ENCODE results near the gene GARIN1A.
"Not testable (repeated sequence)": the region's sequence is repeated elsewhere in the genome, so short reads cannot be mapped to it uniquely, and the experiment has no call there.

GARIN1A gene

GRCh38 chr7:128671992-128672391 is at the start of gene GARIN1A:
Gene GARIN1A, plus strand, starts transcription at chr7:128672292. Its CDS starts 106 bp downstream, at chr7:128672398.
- in situ Hi-C loops (cut with HindIII; ENCODE audit: low sequenced_read_pairs) = no loop called here

DNA sequence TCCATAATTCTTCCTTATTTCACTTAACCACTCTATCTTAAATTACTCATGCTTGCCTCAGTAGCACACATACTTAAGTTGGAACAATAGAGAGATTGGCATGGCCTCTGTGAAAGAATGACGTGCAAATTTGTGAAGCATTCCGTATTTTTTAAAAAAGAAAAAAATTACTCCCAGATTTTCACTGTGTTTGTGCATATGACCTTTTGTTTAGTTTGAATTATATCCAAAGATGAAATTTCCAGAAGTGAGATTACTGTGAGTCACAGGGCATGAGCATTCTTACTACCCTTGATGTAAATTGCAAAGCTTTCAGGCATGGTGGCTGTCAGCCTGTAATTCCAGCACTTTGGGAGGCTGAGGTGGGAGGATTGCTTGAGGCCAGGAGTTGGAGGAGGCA is 45.0 kb upstream of the GARIN1A start:
- in situ Hi-C loops (cut with HindIII; ENCODE audit: low sequenced_read_pairs) = not testable (repeated sequence)

DNA sequence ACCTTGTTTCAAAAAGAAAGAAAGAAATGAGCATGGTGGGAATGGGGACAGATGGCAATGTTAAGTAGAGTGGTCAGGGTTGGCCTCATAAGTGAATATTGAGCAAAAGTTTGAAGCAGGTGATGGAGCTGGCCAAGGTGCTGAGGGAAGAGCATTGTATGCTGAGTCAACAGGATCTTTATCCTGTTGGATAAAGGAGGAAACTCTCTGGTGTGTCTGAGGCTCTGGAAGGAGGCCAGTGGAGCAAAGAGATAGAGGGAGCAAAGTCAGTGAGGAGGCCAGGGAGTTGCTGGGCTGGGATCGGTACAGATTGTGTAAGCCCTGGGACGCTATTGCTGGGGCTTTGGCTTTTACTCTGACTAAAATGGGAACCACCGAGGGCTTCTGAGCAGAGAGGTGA is 38.2 kb upstream of the GARIN1A start:
- in situ Hi-C loops (cut with HindIII; ENCODE audit: low sequenced_read_pairs) = not testable (repeated sequence)

DNA sequence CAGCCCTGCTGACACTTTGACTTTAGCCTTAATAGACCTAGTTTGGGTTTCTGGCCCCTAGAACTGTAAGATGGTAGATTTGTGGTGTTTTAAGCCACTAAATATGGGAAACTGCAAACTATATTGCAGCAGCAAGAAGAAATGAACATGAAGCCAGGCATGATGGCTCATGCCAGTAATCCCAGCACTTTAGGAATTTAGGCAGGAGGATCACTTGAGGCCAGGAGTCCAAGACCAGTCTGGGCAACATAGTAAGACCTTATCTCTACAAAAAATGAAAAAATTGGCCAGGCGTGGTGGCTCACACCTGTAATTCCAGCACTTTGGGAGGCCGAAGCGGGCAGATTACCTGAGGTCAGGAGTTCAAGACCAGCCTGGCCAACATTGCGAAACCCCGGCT is 26.9 kb upstream of the GARIN1A start:
- in situ Hi-C loops (cut with HindIII; ENCODE audit: low sequenced_read_pairs) = not testable (repeated sequence)

GRCh38 chr7:128645844-128646243 is 26.2 kb upstream of the GARIN1A start:
- in situ Hi-C loops (cut with HindIII; ENCODE audit: low sequenced_read_pairs) = not testable (repeated sequence)

DNA sequence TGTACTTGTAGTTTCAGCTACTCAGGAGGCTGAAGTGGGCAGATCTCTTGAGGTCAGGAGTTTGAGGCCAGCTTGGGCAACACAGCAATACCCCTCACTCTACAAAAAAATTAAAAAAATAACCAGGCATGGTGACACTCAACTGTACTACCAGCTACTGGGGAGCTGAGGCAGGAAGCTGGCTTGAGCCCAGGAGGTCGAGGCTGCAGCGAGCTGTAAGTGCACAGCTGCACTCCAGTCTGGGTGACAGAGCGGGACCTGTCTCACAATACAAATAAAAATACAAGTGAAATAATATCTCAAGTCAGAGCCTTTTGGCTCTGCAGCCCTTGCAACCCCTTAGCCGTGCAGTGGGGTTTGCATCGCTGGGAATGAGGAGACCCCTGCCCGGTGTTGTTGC is 25.2 kb upstream of the GARIN1A start:
- in situ Hi-C loops (cut with HindIII; ENCODE audit: low sequenced_read_pairs) = not testable (repeated sequence)

DNA sequence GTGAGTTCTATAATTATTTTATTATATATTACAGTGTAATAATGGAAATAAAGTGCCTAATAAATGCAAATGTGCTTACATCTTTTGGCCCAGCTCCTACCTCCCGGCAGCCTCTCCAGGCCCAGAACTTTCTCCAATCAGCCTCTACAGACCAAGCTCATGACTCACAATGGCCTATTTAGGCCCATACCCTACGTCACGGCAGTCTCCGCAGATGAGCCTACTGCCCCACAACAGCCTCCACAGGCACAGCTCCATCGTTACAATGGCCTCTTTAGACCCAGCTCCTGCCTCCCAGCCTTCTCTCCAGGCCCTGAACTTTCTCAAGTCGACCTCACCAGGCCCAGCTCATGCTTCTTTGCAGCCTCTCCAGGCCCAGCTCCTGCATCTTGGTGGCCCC is 21.0 kb upstream of the GARIN1A start:
- in situ Hi-C loops (cut with HindIII; ENCODE audit: low sequenced_read_pairs) = not testable (repeated sequence)

GRCh38 chr7:128652606-128653005 is 19.5 kb upstream of the GARIN1A start:
- in situ Hi-C loops (cut with HindIII; ENCODE audit: low sequenced_read_pairs) = not testable (repeated sequence)

GRCh38 chr7:128653197-128653596 is 18.9 kb upstream of the GARIN1A start:
- in situ Hi-C loops (cut with HindIII; ENCODE audit: low sequenced_read_pairs) = not testable (repeated sequence)

- in situ Hi-C loops (cut with HindIII; ENCODE audit: low sequenced_read_pairs) = not testable (repeated sequence)
These were observed 18.0 kb upstream of the GARIN1A start for GRCh38 chr7:128654080-128654479.

DNA sequence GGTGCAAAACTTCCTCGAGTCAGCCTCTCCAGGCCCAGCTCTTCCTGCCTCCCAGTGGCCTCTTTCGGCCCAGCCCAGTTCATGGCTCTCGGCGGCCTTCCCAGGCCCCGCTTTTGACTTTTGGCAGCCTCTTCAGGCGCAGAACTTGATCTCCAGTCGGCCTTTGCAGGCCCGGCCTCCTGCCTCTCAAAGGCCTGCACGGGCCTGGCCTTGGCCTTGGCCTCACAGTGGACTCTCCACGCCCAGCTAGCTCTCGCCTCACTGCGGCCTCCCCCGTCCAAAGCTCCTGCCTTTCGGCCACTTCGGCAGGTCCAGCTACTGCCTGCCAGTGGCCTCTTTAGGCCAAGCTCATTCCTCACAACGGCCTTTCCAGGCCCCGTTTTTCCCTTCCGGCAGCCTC is 17.6 kb upstream of the GARIN1A start:
- in situ Hi-C loops (cut with HindIII; ENCODE audit: low sequenced_read_pairs) = not testable (repeated sequence)

- in situ Hi-C loops (cut with HindIII; ENCODE audit: low sequenced_read_pairs) = not testable (repeated sequence)
These were observed 13.7 kb upstream of the GARIN1A start for GRCh38 chr7:128658428-128658827.

GRCh38 chr7:128660596-128660995 is 11.5 kb upstream of the GARIN1A start:
- in situ Hi-C loops (cut with HindIII; ENCODE audit: low sequenced_read_pairs) = no loop called here

DNA sequence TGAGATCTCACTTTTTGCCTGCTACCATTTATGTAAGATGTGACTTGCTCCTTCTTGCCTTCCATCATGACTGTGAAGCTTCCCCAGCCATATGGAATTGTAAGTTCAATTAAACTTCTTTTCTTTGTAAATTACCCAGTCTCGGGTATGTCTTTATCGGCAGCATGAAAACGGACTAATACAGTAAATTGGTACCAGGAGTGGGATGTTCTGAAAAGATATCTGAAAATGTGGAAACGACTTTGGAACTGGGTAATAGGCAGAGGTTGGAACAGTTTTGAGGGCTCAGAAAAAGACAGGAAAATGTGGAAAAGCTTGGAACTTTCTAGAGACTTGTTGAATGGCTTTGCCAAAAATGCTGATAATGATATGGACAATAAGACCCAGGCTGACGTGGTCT is 10.6 kb upstream of the GARIN1A start:
- in situ Hi-C loops (cut with HindIII; ENCODE audit: low sequenced_read_pairs) = no loop called here

DNA sequence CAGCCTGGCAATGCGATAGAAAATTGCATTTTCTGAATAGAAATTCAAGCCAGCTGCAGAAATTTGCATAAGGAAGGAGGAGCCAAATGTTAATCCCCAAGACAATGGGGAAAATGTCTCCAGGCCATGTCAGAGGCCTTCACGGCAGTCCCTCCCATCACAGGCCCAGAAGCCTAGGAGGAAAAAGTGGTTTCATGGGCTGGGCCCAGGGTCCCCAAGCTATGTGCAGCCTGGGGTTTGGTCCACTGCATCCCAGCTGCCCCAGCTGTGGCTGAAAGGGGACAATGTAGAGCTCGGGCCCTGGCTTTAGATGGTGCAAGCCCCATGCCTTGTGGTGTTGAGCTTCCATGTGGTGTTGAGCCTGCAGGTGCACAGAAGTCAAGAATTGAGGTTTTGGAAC is 10.0 kb upstream of the GARIN1A start:
- in situ Hi-C loops (cut with HindIII; ENCODE audit: low sequenced_read_pairs) = no loop called here

DNA sequence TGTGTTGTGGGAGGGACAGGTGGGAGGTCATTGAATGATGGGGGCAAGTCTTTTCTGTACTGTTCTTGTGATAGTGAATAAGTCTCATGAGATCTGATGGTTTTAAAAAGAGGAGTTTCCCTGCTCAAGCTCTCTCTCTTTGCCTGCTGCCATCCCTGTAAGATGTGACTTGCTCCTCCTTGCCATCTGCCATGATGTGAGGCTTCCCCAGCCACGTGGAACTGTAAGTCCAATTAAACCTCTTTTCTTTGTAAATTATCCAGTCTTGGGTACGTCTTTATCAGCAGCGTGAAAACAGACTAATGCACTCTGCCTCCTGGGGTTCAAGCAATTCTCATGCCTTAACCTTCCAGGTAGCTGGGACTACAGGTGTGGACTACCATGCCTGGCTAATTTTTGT is 8.9 kb upstream of the GARIN1A start:
- in situ Hi-C loops (cut with HindIII; ENCODE audit: low sequenced_read_pairs) = not testable (repeated sequence)

DNA sequence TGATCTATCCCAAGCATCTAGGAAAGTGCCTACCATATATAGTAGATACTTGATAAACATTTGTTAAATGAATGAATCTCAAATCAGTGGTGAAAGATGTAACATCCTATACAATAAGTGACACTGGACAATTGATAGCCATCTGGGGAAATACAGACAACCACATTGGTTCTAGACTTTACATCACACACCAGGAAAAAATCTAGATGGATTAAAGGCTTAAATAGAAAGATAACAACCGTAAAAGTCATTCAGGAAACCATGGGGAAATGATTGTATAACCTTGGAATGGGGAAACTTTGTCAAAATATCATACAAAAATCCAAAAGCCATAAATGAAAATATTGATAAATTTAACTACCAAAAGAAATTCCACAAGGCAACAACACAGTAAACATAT is 7.0 kb upstream of the GARIN1A start:
- in situ Hi-C loops (cut with HindIII; ENCODE audit: low sequenced_read_pairs) = no loop called here

DNA sequence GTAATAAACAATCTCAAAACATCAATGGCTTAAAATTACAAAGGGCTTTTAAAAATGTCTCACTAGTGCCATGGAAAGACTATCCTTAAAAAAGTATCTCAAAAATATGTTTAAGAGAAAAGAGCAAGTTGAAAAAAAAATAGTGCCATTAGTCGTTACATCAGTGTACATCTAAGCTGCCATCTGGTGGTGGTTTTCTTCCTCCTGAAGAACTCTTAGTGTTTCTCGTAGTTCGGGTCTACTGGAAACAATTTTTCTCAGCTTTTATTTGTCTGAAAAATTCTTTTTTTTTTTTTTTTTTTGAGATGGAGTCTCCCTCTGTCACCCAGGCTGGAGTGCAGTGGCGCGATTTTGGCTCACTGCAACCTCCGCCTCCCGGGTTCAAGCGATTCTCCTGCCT is 5.9 kb upstream of the GARIN1A start:
- in situ Hi-C loops (cut with HindIII; ENCODE audit: low sequenced_read_pairs) = no loop called here

DNA sequence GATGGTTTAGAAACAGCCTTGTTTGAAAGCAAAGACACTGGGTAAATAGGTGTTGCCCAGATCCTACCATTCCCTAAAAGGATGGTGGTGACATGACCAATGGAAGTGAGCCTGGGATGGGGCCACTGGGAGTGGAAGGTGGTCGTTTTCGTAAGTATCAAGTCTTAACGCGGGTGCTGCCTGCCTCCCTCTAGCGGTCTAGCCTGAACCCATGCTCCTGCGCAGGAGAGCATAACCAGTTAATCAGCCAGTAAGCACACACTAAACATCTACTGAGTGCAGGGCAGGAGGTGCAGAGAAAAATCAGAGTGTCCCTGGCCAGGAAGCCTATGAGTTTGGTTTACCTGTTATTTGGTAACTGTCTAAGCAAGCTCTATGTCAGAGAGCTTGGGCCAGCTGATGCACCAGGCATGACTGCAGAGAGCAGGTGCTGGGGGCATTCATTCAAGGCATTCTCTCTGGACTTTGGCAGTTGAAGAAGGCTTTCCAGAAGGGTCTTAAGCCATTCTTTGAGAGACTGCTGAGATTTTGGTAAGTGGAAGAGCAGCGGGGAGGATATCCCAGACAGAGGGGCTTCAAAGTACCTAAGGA is 930 bp downstream of the GARIN1A start:
- in situ Hi-C loops (cut with HindIII; ENCODE audit: low sequenced_read_pairs) = no loop called here

DNA sequence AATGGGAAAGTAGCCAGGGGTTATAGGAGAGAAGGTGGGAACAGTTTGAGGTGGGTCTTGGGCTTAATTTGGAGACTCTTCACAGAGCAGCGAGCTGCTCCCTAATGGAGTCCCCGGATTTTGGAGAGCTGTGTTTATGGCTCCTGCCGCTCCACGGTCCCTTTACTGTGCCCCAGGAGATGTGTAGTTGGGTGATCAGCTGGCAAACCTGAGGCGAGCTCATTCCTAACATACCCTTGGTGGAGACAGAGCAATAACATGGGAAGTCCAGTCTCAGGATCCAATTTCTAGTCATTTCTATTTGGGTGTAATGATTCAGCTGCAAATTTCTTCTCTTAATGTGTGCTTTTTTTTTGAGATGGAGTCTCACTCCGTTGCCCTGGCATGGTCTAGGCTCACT is 1.5 kb downstream of the GARIN1A start:
- in situ Hi-C loops (cut with HindIII; ENCODE audit: low sequenced_read_pairs) = no loop called here

GRCh38 chr7:128676665-128677064 is 4.6 kb downstream of the GARIN1A start:
- in situ Hi-C loops (cut with HindIII; ENCODE audit: low sequenced_read_pairs) = no loop called here

- in situ Hi-C loops (cut with HindIII; ENCODE audit: low sequenced_read_pairs) = no loop called here
These were observed 7.8 kb downstream of the GARIN1A start for GRCh38 chr7:128679920-128680319.

GRCh38 chr7:128681794-128682537 is 9.9 kb downstream of the GARIN1A start:
- in situ Hi-C loops (cut with HindIII; ENCODE audit: low sequenced_read_pairs) = no loop called here
